Astrocyte of the spinal cord (primary cell): Measurements from ENCODE around the gene FXYD2.
A peak's percentile ranks its signal among the peaks of the same experiment; 100 is the strongest.

Experiments used
- DNase-seq: peaks from one replicate; pipeline ENCODE4 v3.0.0; 2011; ENCODE audit warnings: low read depth, low spot score
- H3K4me3 ChIP-seq: 2 replicates; pipeline ENCODE4 v1.5.1; 2011; ENCODE audit warnings: low read depth, mild to moderate bottlenecking, low read length, moderate library complexity
- in situ Hi-C: cut with HindIII; loops from 2 replicates; pipeline ENCODE4 v1.10.0; 2017; ENCODE audit warnings: low sequenced_read_pairs
- TF ChIP-seq, protein P1 (sequence below): IDR thresholded peaks from 2 replicates; pipeline ENCODE4 v1.5.1; 2012; ENCODE audit warnings: low read depth, mild to moderate bottlenecking, low read length, inconsistent platforms

The FXYD2 gene

GRCh38 chr11:117830674-117831351 is 6.3 kb upstream of the FXYD2 start:
- in situ Hi-C loops, result no loop called here
- no peak for DNase-seq
- no peak overlapping the region for H3K4me3 ChIP-seq
- TF ChIP-seq, protein P1, sequence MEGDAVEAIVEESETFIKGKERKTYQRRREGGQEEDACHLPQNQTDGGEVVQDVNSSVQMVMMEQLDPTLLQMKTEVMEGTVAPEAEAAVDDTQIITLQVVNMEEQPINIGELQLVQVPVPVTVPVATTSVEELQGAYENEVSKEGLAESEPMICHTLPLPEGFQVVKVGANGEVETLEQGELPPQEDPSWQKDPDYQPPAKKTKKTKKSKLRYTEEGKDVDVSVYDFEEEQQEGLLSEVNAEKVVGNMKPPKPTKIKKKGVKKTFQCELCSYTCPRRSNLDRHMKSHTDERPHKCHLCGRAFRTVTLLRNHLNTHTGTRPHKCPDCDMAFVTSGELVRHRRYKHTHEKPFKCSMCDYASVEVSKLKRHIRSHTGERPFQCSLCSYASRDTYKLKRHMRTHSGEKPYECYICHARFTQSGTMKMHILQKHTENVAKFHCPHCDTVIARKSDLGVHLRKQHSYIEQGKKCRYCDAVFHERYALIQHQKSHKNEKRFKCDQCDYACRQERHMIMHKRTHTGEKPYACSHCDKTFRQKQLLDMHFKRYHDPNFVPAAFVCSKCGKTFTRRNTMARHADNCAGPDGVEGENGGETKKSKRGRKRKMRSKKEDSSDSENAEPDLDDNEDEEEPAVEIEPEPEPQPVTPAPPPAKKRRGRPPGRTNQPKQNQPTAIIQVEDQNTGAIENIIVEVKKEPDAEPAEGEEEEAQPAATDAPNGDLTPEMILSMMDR, result no peak

DNA sequence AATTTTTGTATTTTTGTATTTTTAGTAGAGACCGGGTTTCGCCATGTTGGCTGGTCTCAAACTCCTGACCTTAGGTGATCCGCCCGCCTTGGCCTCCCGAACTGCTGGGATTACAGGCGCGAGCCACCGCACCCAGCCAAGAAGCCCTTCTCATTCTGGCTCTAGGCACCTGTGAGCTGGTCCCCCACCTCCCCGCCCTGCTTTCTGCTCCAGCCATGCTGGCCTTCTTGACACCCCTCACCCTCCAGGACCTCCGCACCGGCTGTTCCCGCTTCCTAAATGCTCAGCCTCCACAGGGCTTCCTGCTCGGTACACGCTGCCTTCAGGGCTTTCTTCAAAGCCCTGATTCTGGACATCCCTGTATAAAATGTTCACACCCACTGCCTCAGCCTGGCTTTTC is 5.5 kb upstream of the FXYD2 start:
- DNase-seq, result no peak
- TF ChIP-seq, protein P1, result no peak
- H3K4me3 ChIP-seq, result no peak overlapping the region
- in situ Hi-C loops, result no loop called here

GRCh38 chr11:117829369-117829725 is 4.8 kb upstream of the FXYD2 start:
- TF ChIP-seq, protein P1, result no peak
- in situ Hi-C loops, result no loop called here
- H3K4me3 ChIP-seq, result no peak overlapping the region
- no peak for DNase-seq

- in situ Hi-C loops, result no loop called here
- DNase-seq, result peak; percentile 84
- TF ChIP-seq, protein P1, result no peak
- H3K4me3 ChIP-seq, result no peak overlapping the region
Observed at GRCh38 chr11:117828611-117829368, 4.2 kb upstream of the FXYD2 start.

GRCh38 chr11:117827521-117828511 is 3.3 kb upstream of the FXYD2 start:
- DNase-seq, result no peak
- in situ Hi-C loops, result no loop called here
- H3K4me3 ChIP-seq, result no peak overlapping the region
- TF ChIP-seq, protein P1, result no peak

- no peak overlapping the region for H3K4me3 ChIP-seq
- in situ Hi-C loops, result no loop called here
- TF ChIP-seq, protein P1, result no peak
- no peak for DNase-seq
Observed at GRCh38 chr11:117826832-117827231, 2.3 kb upstream of the FXYD2 start.
